Upper lobe of left lung (tissue), 6 donors: Measurements from ENCODE around the gene EXOC3L2. TPM values are rescaled to one million over a fixed set of nuclear protein-coding genes. Genes with fewer than 3 reads are reported as not detected.

Experiments
- ATAC-seq, 2 donors: fragments of 200-7000 bp; cut with Tn5 transposase; one replicate each; pipeline ENCODE4 v1.9.1; 2022; ENCODE audit warnings: mild to moderate bottlenecking in 2 of 2, moderate library complexity in 2 of 2; ENCODE audit not compliant: low FRiP score in 2 of 2
- DNase-seq, 2 donors: peaks; one replicate each; pipeline ENCODE4 v3.0.0-alpha.2; 2019 to 2020
- H3K27ac ChIP-seq, 4 donors: fragments of 200-600 bp; sonication (generic); one replicate each; pipeline ENCODE4 v1.5.1; 2016 to 2019
- H3K27me3 ChIP-seq, 4 donors: fragments of 200-600 bp; sonication (generic); one replicate each; pipeline ENCODE4 v1.5.1; 2017 to 2019
- H3K36me3 ChIP-seq, 4 donors: fragments of 200-600 bp; sonication (generic); one replicate each; pipeline ENCODE4 v1.5.1; 2016 to 2019
- H3K4me1 ChIP-seq, 4 donors: fragments of 200-600 bp; sonication (generic); one replicate each; pipeline ENCODE4 v1.5.1; 2018 to 2019
- H3K4me3 ChIP-seq, 4 donors: fragments of 200-600 bp; sonication (generic); one replicate each; pipeline ENCODE4 v1.5.1; 2017 to 2019; ENCODE audit warnings: mild to moderate bottlenecking in 2 of 4, moderate library complexity in 1 of 4
- H3K9me3 ChIP-seq, 4 donors: fragments of 200-600 bp; sonication (generic); one replicate each; pipeline ENCODE4 v1.5.1; 2018 to 2019
- EP300 ChIP-seq, 4 donors: sonication (generic); formaldehyde crosslinking; IDR thresholded peaks; one replicate each; pipeline ENCODE4 v1.5.1; 2017; ENCODE audit warnings: antibody characterized with exemption in 4 of 4, control low read depth in 2 of 4
- POLR2A ChIP-seq, 4 donors: fragments of 450-650 bp; IDR thresholded peaks; one replicate each; pipeline ENCODE4 v1.5.1; 2016 to 2017; ENCODE audit warnings: antibody characterized with exemption in 4 of 4, mild to moderate bottlenecking in 2 of 4
- POLR2AphosphoS5 ChIP-seq, 2 donors: sonication (generic); formaldehyde crosslinking; IDR thresholded peaks; one replicate each; pipeline ENCODE4 v1.5.1; 2017; ENCODE audit warnings: antibody characterized with exemption in 2 of 2
- WGBS, 2 donors: methylation state at CpG; one replicate each; pipeline ENCODE4 v1.1.5; 2017 to 2018; 5-methylcytosine and 5-hydroxymethylcytosine counted together
- total RNA-seq, 6 donors: library from RNA; depleted of rRNA in 4 of 6; stranded (reverse); fragments of >200 nt in 4 of 6; gene quantifications; one replicate each; pipeline versions ENCODE4 v1.1.0 to v1.2.1, GENCODE V29; 2016 to 2021
- TF ChIP-seq, protein P1 (sequence below), 6 experiments: fragments of 450-650 bp in 4 of 6; fragments of 200-600 bp in 2 of 6; sonication (generic) in 2 of 6; IDR thresholded peaks; one replicate each; pipeline ENCODE4 v1.5.1; 2016 to 2019; ENCODE audit warnings: antibody characterized with exemption in 6 of 6
- donor health status: DM: no; HTN: no; CAD: no; lungs with moderate emphysema.
- donor health status: DM: no; HTN: yes; CAD: no; lungs with severe emphysema.

EXOC3L2 gene
- total RNA-seq, 6 donors from 2014 or later, result 1.1 to 10.0 (median 2.7) TPM

DNA sequence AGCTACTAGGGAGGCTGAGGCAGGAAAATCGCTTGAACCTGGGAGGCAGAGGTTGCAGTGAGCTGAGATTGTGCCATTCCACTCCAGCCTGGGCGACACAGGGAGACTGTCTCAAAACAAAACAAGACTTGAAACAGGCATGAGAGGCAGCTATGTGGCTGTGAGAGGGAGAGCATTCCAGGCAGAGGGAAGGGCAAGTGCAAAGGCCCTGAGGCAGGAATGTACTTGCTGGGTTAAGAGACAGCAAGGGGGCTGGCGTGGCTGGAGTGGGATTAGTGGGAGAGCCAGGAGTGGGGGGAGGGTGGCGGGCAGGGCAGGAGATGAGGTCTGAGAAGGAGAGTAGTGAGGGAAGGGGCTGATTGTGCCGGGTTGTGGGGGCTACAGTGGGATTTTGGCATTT, 21.3 kb downstream of the EXOC3L2 start:
- no peak overlapping the region for H3K27ac ChIP-seq
- H3K27me3 ChIP-seq, result no peaks in the 10 kb centered on the region
- no peak for ATAC-seq
- H3K4me1 ChIP-seq, result no peaks in the 10 kb centered on the region
- no peak overlapping the region for H3K4me3 ChIP-seq
- 85 to 97% methylated on average over 5 of the region's 5 CpGs for WGBS, 2 donors
- TF ChIP-seq POLR2AphosphoS5 (IDR thresholded peaks at IDR 0.05) (no peak), POLR2A (IDR thresholded peaks at IDR 0.05) (no peak), EP300 (IDR thresholded peaks at IDR 0.05) (no peak)
- TF ChIP-seq, protein P1, sequence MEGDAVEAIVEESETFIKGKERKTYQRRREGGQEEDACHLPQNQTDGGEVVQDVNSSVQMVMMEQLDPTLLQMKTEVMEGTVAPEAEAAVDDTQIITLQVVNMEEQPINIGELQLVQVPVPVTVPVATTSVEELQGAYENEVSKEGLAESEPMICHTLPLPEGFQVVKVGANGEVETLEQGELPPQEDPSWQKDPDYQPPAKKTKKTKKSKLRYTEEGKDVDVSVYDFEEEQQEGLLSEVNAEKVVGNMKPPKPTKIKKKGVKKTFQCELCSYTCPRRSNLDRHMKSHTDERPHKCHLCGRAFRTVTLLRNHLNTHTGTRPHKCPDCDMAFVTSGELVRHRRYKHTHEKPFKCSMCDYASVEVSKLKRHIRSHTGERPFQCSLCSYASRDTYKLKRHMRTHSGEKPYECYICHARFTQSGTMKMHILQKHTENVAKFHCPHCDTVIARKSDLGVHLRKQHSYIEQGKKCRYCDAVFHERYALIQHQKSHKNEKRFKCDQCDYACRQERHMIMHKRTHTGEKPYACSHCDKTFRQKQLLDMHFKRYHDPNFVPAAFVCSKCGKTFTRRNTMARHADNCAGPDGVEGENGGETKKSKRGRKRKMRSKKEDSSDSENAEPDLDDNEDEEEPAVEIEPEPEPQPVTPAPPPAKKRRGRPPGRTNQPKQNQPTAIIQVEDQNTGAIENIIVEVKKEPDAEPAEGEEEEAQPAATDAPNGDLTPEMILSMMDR (IDR thresholded peaks at IDR 0.05), result no peak
- no peak for DNase-seq
- H3K9me3 ChIP-seq, result no peaks in the 10 kb centered on the region
- H3K36me3 ChIP-seq, result no peaks in the 10 kb centered on the region

DNA sequence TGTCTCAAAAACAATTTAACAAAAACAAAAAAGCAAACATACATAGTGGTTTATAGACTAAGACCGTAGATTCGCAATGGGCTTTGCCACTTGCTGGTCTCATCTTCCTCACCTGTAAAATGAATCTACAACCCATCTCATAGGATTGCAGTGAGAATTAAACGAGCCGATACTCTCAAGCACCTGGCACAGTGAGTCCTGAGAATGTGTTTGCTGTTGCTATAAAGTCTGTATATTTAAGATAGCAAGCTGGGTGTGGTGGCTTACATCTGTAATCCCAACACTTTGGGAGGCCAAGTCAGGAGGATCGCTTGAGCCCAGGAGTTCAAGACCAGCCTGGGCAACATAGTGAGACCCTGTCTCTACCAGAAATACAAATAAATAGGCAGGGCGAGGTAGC, 22.5 kb downstream of the EXOC3L2 start:
- peaks cover 0 to 5% (median 2%) of the 10 kb centered on the region in 4 donors for H3K27me3 ChIP-seq
- no peaks in the 10 kb centered on the region for H3K9me3 ChIP-seq
- no peak for TF ChIP-seq EP300 (IDR thresholded peaks at IDR 0.05)
- TF ChIP-seq, protein P1 (IDR thresholded peaks at IDR 0.05), result no peak
- TF ChIP-seq POLR2A (IDR thresholded peaks at IDR 0.05), result no peak
- TF ChIP-seq POLR2AphosphoS5 (IDR thresholded peaks at IDR 0.05), result no peak
- no peaks in the 10 kb centered on the region for H3K36me3 ChIP-seq
- DNase-seq, result no peak
- ATAC-seq, result no peak
- no peak overlapping the region for H3K4me3 ChIP-seq
- H3K27ac ChIP-seq, result no peak overlapping the region
- WGBS, 2 donors, result 89 to 93% methylated on average over 5 to 6 of the region's 6 CpGs
- H3K4me1 ChIP-seq, result no peaks in the 10 kb centered on the region

DNA sequence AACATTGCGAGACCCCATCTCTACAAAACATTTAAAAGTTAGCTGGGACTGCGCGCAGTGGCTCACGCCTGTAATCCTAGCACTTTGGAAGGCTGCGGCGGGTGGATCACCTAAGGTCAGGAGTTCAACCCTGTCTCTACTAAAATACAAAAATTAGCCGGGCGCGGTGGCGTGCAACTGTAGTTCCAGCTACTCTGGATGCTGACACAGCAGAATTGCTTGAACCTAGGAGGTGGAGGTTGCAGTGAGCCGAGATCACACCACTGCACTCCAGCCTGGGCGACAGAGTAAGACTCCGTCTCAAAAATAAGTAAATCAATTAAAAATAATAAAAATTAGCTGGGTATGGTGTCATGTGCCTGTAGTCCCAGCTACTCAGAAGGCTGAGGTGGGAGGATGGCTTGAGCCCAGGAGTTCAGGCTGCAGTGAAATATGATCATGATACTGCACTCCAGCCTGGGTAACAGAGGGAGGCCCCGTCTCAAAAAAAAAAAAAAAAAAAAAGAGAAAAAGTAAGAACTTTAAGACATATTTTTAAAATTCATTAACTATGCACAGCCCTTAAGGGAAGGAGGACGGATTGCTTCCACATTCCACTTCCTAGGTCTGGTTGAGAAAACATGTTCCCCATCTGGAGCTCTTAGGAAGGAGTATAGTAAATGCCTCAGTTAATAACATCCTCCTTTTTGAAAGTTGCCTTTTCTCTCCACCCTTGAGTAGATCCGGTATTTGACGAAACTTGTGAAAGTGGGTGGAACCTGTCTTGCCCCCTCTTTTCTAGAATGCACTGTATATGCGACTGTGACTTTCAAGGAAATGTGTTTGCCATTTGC, 26.1 kb downstream of the EXOC3L2 start:
- H3K27ac ChIP-seq, result no peak overlapping the region
- DNase-seq (no peak), ATAC-seq (no peak)
- no peaks in the 10 kb centered on the region for H3K36me3 ChIP-seq
- TF ChIP-seq POLR2A (IDR thresholded peaks at IDR 0.05) (no peak), POLR2AphosphoS5 (IDR thresholded peaks at IDR 0.05) (no peak), EP300 (IDR thresholded peaks at IDR 0.05) (no peak)
- TF ChIP-seq, protein P1 (IDR thresholded peaks at IDR 0.05), result no peak
- no peak overlapping the region for H3K4me3 ChIP-seq
- H3K27me3 ChIP-seq, result peaks cover 0 to 23% (median 9%) of the 10 kb centered on the region in 4 donors
- H3K9me3 ChIP-seq, result no peaks in the 10 kb centered on the region
- 74% methylated on average over 18 of the region's 18 CpGs for WGBS, 2 donors
- H3K4me1 ChIP-seq, result peaks cover 3 to 18% (median 7%) of the 10 kb centered on the region in 4 donors

DNA sequence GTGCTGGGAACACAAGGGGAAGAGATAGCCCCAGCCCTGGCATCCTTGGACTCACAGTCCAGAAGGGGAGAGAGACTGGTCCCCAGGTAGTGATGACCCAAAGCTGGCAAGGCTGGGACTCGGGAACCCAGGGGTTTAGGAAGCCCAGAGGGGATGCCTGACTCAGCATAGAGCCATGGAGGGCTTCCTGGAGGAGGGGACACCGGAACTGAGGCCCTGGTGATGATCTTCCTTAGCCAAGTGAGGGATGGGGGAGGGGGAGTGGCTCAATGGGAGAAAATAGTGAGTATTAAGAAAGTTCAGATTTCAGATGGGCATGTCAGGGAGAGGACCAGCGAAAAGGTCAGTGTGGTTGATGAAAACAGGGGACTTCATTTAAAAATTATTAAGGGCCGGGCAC, 26.8 kb downstream of the EXOC3L2 start:
- 63 to 68% methylated on average over 4 of the region's 4 CpGs for WGBS, 2 donors
- H3K4me1 ChIP-seq, result peaks cover 3 to 18% (median 7%) of the 10 kb centered on the region in 4 donors
- no peaks in the 10 kb centered on the region for H3K36me3 ChIP-seq
- no peak for ATAC-seq
- no peak for DNase-seq
- no peak overlapping the region for H3K4me3 ChIP-seq
- no peaks in the 10 kb centered on the region for H3K9me3 ChIP-seq
- TF ChIP-seq, protein P1 (IDR thresholded peaks at IDR 0.05), result no peak
- TF ChIP-seq POLR2A (IDR thresholded peaks at IDR 0.05) (no peak), POLR2AphosphoS5 (IDR thresholded peaks at IDR 0.05) (no peak)
- peaks cover 0 to 23% (median 9%) of the 10 kb centered on the region in 4 donors for H3K27me3 ChIP-seq
- no peak overlapping the region for H3K27ac ChIP-seq
